Measurements from ENCODE around the gene SFMBT1.

Gene SFMBT1

GRCh38 chr3:53072653-53073552 lies 27.0 kb upstream of the SFMBT1 start:
- TF ChIP-seq, protein P1, sequence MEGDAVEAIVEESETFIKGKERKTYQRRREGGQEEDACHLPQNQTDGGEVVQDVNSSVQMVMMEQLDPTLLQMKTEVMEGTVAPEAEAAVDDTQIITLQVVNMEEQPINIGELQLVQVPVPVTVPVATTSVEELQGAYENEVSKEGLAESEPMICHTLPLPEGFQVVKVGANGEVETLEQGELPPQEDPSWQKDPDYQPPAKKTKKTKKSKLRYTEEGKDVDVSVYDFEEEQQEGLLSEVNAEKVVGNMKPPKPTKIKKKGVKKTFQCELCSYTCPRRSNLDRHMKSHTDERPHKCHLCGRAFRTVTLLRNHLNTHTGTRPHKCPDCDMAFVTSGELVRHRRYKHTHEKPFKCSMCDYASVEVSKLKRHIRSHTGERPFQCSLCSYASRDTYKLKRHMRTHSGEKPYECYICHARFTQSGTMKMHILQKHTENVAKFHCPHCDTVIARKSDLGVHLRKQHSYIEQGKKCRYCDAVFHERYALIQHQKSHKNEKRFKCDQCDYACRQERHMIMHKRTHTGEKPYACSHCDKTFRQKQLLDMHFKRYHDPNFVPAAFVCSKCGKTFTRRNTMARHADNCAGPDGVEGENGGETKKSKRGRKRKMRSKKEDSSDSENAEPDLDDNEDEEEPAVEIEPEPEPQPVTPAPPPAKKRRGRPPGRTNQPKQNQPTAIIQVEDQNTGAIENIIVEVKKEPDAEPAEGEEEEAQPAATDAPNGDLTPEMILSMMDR (conservative IDR thresholded peaks at IDR 0.05; ENCODE audit: low read depth, low read length) = peak; percentile 92
- peak overlapping the region; percentile 66 for H3K4me3 ChIP-seq (ENCODE audit: low read depth, low read length)
- DNase-seq (ENCODE audit: low read depth) = peak; percentile 79

GRCh38 chr3:53071882-53072431 lies 26.1 kb upstream of the SFMBT1 start:
- TF ChIP-seq, protein P1 (conservative IDR thresholded peaks at IDR 0.05; ENCODE audit: low read depth, low read length) = no peak
- no peak overlapping the region for H3K4me3 ChIP-seq (ENCODE audit: low read depth, low read length)
- DNase-seq (ENCODE audit: low read depth) = no peak

DNA sequence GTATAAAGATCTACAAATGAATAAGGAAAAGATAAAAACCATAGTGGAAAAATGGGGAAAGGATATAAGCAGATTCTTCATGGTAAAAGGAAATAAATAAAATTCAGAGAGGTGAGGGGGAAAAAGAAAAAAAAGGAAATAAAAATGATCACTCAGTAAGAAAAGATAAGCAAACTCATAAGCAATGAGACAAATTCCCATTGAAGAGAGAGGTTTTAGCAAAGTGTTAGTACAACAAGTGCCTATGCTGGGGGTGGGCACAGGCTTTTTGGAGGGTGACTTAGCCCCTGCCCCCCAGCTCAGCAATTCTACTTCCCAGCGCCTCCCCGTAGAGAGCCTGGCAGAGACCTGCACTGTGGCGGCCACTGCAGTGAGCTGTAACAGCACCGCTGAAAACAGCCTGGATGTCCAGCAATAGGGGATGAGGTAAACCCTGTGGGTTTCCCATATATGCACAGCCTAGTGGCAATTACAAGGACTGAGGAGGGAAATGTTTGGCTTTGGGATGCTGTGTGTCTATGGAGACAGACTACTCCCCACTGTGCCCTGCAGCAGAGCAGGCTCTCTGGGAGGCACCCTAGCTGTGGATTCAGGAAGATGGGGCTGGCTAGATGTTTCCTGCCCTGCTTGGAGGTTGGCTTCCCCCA lies 23.7 kb upstream of the SFMBT1 start:
- no peak overlapping the region for H3K4me3 ChIP-seq (ENCODE audit: low read depth, low read length)
- DNase-seq (ENCODE audit: low read depth) = peak; percentile 43
- TF ChIP-seq, protein P1 (conservative IDR thresholded peaks at IDR 0.05; ENCODE audit: low read depth, low read length) = no peak

DNA sequence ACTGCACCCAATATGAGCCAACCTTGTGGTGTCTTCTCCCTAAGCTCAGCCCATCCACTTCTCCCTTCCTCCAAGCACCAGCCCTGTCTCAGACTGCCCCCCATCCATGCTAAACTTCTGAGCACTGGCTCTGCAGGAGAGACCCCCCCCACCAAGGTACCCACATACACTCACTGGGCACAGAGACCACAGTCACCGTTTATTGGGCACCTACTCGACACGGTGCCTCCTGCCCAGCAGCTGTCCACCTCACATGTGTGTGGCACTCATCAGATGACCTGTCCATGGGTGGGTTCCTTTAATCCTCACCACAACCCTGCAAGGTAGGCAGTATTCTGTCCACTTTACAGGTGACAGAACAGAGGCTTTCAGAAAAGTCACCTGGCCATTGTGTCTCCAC lies 22.3 kb upstream of the SFMBT1 start:
- no peak for DNase-seq (ENCODE audit: low read depth)
- no peak overlapping the region for H3K4me3 ChIP-seq (ENCODE audit: low read depth, low read length)
- TF ChIP-seq, protein P1 (conservative IDR thresholded peaks at IDR 0.05; ENCODE audit: low read depth, low read length) = no peak

DNA sequence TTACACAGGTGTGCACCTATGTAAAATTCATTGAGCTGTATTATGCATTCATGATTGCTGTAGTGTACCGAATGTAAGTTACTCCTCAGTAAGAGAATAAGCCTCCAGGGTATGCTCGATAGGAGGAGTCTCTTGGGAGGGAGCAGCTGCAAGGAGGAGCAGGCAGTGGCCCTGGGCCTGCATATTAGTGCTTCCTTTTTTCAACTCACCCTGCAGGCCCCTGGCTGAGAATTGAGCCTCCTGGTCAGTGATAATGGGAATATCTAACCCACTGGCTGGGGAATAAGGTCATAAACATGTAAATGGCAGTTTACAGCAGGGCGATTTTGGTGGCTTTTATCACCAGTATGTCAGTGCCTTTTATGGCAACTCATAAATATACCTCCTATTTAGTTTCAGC lies 21.7 kb upstream of the SFMBT1 start:
- no peak overlapping the region for H3K4me3 ChIP-seq (ENCODE audit: low read depth, low read length)
- TF ChIP-seq, protein P1 (conservative IDR thresholded peaks at IDR 0.05; ENCODE audit: low read depth, low read length) = no peak
- DNase-seq (ENCODE audit: low read depth) = no peak

GRCh38 chr3:53065841-53066480 lies 20.1 kb upstream of the SFMBT1 start:
- TF ChIP-seq, protein P1 (conservative IDR thresholded peaks at IDR 0.05; ENCODE audit: low read depth, low read length) = no peak
- no peak for DNase-seq (ENCODE audit: low read depth)
- H3K4me3 ChIP-seq (ENCODE audit: low read depth, low read length) = no peak overlapping the region
